ENCODE data around the gene CAGE1.
"Not testable (repeated sequence)": the region's sequence is repeated elsewhere in the genome, so short reads cannot be mapped to it uniquely, and the experiment has no call there.

Gene CAGE1

GRCh38 chr6:7406743-7407142 is 17.2 kb upstream of the CAGE1 start:
- DNase-seq = no peak

GRCh38 chr6:7404546-7404945 is 15.0 kb upstream of the CAGE1 start:
- DNase-seq = no peak

- DNase-seq = no peak
Observed at GRCh38 chr6:7402716-7403115, 13.2 kb upstream of the CAGE1 start.

DNA sequence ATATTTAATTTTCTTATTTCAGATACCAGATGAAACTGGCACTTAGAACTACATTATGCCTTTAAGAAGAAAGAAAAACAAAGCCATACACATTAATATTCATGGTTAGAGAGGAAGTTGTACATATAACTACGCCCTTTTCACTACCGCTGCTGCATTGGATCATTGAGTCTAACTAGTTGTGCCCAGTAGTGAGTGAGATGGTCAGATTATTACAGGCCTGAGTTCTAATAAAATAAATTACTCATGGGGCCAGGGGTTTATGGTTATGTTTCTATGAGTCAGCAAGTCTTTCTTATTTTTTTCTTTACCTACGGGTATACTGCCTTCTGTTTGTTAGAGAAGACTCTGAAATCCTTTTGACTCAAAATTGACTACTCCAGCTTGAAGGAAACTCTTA is 11.5 kb upstream of the CAGE1 start:
- DNase-seq = no peak

- no peak for DNase-seq
Observed at GRCh38 chr6:7392402-7392801, 2.9 kb upstream of the CAGE1 start.

DNA sequence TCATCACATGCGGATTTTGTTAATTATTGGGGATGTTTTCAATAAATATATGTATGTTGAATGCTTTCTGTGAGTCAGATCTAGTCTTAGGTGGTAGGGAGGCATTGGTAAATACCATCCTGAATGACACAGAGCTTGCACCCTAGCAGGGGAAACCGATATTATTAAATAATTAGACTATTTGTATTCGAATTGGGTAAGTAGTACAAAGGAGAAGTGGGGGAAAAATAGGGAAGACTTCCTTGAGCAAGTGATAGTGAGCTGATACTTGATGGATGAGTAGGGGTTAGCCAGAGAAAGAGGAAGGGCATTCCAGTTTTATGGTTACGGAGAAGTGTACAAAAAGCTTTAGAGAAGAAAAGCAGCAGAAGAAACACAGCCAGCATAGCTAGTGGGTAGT is 1.6 kb upstream of the CAGE1 start:
- DNase-seq = no peak

DNA sequence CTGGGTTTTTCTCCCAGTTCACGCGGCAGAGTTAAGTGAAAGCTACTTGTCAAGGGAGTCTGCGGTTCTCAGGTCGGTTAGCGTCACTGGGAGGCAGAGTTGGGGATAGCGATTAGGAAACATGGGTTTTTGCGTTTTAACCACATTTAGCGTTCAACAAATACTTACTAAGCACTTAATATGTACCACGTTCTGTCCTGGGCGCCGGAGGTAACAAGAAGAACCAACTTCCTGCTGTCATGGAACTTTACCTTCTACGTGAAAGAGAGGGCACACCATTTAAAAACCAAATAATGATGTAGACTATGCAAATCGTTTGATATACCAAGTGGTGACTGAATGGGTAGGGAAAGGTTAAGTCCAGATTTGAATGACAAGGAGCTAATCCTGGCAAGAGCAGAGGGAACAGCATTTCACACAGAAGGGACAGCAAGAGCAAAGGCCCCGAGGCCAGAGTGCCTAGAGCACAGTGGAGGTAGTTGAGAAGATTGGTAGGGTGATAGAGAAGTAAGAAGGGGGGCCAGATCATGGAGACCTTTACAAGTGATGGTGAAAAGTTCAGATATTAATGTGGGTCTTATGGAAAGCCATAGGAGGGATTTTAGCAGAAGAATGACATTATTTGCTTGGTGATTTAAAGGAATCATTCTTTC is 810 bp upstream of the CAGE1 start:
- DNase-seq = no peak

GRCh38 chr6:7389162-7389450 is 436 bp downstream of the CAGE1 start:
- DNase-seq = peak; percentile 30

- no peak for DNase-seq
Observed at GRCh38 chr6:7381092-7381491, 8.4 kb downstream of the CAGE1 start.

DNA sequence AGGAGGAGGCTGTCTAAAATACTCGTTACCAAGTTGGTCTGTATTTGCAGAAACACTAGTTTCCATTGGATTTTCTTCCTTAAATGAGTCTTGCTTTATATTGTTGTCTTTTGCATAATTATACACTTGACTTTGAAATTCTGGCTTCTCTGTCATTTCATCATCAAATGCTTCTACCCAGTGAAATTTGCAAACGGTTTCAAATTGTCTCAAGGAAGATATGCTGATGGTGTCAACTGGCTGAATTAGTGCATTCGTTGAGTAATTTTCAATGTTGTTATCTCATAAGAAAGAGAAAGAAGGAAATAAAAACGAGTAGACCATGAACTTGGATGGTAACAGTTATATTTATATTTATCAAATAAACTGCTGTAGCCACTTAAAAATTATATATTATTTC is 10.8 kb downstream of the CAGE1 start:
- DNase-seq = no peak

- no peak for DNase-seq
Observed at GRCh38 chr6:7377961-7378360, 11.6 kb downstream of the CAGE1 start.

GRCh38 chr6:7373739-7374138 is 15.8 kb downstream of the CAGE1 start:
- DNase-seq = no peak

DNA sequence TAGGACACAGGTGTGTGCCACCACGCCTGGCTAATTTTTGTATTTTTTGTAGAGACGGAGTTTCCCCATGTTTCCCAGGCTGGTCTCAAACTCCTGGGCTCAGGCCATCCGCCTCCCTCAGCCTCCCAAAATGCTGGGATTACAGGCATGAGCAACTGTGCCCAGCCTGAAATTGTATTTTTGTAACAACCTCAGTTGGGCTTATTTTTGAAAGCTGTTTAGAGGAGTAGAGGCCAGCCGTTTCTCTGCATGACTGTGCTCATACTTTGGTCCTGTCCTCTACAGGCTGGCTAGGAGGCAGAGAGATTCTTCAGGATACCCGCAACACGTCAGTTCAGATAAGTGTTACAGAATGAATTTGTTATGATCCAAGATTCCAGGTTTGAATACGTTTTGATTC is 22.1 kb downstream of the CAGE1 start:
- DNase-seq = no peak

DNA sequence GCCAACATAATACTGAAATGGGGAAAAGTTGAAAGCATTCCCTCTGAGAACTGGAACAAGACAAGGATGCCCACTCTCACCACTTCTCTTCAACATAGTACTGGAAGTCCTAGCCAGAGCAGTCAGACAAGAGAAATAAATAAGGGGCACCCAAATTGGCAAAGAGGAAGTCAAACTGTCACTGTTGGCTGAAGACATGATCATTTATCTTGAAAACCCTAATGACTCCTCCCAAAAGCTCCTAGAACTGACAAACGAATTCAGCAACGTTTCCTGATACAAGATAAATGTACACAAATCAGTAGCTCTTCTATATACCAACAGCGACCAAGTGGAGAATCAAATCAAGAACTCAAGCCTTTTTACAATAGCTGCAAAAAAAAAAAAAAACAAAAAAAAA is 37.6 kb downstream of the CAGE1 start:
- DNase-seq = not testable (repeated sequence)

DNA sequence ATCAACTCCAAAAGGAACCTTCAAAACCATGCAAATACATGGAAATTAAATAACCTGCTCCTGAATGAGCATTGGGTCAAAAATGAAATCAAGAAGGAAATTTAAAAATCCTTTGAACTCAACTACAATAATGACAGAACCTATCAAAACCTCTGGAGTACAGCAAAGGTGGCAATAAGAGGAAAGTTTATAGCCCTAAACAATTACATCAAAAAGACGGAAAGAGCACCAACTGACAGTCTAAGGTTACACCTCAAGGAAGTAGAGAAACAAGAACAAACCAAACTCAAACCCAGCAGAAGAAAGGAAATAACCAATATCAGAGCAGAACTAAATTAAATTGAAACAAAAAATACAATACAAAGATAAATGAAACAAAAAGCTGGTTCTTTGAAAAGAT is 39.0 kb downstream of the CAGE1 start:
- DNase-seq = not testable (repeated sequence)

DNA sequence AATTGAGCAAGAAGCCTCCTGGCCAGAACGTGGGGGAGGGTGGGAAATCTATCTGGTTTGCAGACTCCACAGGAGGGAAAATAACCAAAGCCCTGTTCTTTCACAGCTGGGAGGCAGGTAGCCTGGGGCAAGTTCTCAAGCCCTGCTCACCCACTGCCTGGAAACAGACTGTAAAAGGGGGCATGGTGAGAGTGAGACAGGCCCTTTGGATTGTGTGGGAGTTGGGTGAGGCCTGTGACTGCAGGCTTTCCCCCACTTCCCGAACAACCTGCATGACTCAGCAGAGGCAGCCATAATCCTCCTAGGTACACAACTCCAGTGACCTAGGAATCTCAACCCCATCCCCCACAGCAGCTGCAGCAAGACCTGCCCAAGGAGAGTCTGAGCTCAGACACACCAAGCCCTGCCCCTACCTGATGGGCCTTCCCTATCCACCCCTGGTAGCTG is 42.0 kb downstream of the CAGE1 start:
- DNase-seq = not testable (repeated sequence)

GRCh38 chr6:7344773-7345450 is 44.6 kb downstream of the CAGE1 start:
- DNase-seq = not testable (repeated sequence)

DNA sequence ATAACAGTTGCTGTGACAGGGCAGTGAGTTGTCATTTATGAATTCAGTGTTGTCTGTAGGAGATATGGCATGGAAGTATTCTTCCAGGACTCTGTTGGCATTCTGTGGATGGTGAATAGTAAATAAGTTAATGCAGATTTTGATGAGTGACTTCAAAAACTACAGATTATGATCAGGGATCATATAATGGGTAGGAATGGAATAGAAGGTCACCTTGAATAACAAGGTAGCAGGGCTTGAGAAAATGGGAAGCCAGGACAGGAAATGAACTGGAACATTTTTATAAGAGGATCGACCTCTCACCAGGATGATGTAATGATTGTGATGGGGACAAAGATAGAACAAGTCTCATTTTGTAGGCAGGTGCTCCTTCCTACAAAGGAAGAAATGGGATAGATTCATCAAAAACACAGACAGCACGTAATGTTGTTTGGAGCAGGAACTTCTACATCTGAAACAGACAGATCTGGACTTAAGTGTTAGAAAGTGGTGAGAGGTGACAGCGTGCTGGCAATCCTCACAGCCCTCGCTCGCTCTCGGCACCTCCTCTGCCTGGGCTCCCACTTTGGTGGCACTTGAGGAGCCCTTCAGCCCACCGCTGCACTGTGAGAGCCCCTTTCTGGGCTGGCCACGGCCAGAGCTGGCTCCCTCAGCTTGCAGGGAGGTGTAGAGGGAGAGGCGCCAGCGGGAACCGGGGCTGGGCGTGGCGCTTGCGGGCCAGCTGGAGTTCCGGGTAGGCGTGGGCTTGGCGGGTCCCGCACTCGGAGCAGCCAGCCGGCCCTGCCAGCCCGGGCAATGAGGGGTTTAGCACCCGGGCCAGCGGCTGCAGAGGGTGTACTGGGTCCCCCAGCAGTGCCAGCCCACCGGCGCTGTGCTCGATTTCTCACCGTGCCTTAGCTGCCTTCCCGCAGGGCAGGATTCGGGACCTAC is 45.7 kb downstream of the CAGE1 start:
- no peak for DNase-seq

DNA sequence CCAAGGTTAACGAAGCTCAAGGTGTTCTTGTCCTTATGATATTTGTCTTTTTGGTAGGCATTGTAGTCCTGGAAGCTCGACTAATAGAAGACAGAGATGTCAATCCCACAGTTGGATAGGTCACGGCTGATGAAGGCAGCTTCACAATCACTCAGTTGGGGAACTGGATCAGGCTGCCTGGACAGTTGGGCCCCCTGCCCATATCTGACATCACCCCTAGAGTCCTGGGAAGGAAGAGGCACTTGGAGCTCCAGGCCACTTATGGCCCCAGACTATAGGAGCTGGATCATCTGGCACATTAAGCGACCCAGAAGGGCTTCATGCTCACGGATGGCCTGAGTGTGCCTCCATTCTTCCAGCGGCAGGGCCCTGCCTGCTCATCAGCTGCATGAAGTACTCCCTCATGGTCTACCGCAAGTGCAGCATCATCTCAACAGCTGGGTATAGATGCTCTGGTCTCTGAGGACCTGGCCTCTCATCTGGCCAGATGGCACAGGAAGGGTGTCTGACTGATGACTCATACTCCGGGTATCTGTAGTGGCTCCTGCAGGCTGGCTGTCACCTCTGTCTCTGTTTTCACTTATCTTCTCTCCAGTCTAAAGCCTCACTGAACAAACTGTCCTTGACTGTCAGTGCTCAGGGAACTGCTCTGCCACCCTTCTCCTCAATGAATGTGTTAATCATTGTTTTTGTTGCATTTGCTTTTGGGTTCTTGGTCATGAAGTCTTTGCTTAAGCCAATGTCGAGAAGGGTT is 47.4 kb downstream of the CAGE1 start:
- DNase-seq = peak; percentile 39

DNA sequence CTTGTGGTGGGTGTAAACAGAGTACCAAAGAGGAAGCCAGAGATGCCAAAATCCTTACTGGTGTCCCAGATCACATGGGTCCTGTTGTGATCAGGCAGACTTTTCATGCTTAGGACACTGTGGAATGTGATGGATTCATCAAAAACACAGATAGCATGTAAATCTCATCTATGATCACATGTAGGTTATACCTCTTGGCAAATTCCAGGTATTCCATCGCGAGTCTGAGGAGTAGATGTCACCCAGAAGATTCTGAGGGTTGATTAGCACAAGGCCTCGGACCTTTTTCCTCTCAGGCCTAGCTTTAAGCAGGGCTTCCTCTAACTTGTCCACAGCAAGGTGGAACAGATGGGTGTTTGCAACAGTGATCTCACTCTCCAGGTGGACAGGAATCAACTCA is 48.3 kb downstream of the CAGE1 start:
- DNase-seq = no peak

DNA sequence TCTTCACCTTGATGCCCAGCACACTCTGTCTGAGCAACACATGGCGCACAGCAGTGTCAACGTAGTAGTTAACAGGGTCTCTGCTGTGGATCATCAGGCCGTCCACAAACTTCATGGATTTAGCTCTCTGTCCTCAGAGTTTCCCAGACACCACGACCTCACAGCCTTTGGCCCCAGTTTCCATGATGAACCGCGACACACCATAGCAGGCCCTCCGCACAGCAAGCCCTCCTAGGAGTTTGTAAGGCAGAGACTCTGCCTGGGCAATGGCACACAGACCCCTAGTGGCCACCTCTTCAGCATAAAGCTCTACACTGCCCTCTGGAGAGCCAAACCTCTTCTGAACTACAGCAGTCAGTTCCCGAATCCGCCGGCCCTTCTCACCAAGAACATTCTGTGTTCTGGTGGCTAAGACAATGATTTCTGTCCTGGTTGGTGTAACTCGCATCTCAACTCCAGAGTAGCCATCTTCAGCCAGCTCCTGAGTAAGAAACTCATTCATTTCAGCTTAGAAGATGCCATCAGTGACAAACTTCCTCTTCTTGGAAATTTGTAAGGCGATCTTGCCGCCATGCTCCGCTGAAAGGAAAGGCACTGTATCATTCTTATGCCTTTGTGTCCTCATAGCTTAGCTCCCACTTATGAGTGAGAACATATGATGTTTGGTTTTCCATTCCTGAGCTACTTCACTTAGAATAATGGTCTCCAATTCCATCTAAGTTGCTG is 50.4 kb downstream of the CAGE1 start:
- DNase-seq = not testable (repeated sequence)

- no peak for DNase-seq
Observed at GRCh38 chr6:7338031-7338430, 51.5 kb downstream of the CAGE1 start.
